ENCODE data around the gene SMG7. TPM values are rescaled to one million over a fixed set of nuclear protein-coding genes. Genes with fewer than 3 reads are reported as not detected.

SMG7 gene
- total RNA-seq, 2 donors from 2014 or later: 60.9 to 92.8 TPM

DNA sequence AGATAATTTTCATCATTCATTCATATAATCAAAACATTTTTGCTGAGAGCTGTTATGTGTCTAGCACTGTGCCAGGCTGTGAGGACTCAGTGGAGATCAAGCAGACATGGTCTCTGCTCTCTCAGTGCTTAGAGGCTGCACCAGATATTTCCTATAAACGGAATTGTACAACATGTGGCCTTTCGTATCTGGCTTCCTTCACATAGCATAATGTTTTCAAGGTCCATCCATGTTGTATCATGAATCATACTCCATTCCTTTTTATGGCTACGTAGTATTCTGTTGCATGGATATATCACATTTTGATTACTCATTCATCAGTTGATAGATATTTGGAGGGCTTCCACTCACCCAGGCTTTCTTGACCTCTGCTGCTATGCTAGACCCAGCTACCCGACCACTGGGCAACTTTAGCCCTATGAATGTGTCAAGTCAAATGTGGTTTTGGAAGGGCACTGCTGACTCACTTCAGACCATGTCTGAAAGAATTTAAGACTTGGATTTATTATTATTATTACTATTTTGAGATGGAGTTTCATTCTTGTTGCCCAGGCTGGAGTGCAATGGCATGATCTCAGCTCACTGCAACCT is 99.5 kb downstream of the SMG7 start:
- intact Hi-C loops (cut with DNase I): no loop called here
- Histone ChIP-seq H3K9me3 (no peaks in the 10 kb centered on the region), H3K27me3 (replicated peaks; ENCODE audit: insufficient read depth) (no peaks in the 10 kb centered on the region), H3K4me1 (replicated peaks) (no peaks in the 10 kb centered on the region), H3K4me3 (no peak overlapping the region), H3K27ac (no peak overlapping the region), H3K36me3 (no peaks in the 10 kb centered on the region)
- 80% methylated on average over 4 of the region's 4 CpGs for WGBS
- TF ChIP-seq CTCF (IDR thresholded peaks at IDR 0.05) (no peak), POLR2AphosphoS5 (IDR thresholded peaks at IDR 0.05) (no peak), POLR2A (IDR thresholded peaks at IDR 0.05) (no peak)
- DNase-seq (ENCODE audit: low spot score): no peak

DNA sequence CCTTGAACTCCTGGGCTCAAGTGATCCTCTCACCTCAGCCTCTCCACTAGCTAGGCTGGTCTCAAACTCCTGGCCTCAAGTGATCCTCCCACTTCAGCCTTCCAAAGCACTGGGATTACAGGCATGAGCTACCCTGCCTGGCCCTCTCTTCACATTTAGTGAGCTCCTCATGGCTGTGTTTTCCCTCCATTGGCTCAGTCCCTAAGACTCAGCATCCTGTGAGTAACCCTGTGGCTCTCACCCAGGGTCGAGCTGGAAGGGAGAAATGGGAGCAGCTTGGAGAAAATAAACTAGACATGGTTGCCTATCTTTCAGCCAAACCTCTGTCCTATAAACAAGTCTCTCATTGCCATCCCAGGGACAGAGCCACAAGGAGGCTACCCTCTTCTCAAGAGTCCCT is 100.4 kb downstream of the SMG7 start:
- Histone ChIP-seq H3K36me3 (no peaks in the 10 kb centered on the region), H3K27ac (no peak overlapping the region), H3K4me1 (replicated peaks) (no peaks in the 10 kb centered on the region), H3K4me3 (no peak overlapping the region), H3K9me3 (no peaks in the 10 kb centered on the region), H3K27me3 (replicated peaks; ENCODE audit: insufficient read depth) (no peaks in the 10 kb centered on the region)
- DNase-seq (ENCODE audit: low spot score): no peak
- whole genome bisulfite sequencing: 68% methylated on average over 1 of the region's 1 CpG
- intact Hi-C loops (cut with DNase I): no loop called here
- TF ChIP-seq POLR2A (IDR thresholded peaks at IDR 0.05) (no peak), CTCF (IDR thresholded peaks at IDR 0.05) (no peak), POLR2AphosphoS5 (IDR thresholded peaks at IDR 0.05) (no peak)

DNA sequence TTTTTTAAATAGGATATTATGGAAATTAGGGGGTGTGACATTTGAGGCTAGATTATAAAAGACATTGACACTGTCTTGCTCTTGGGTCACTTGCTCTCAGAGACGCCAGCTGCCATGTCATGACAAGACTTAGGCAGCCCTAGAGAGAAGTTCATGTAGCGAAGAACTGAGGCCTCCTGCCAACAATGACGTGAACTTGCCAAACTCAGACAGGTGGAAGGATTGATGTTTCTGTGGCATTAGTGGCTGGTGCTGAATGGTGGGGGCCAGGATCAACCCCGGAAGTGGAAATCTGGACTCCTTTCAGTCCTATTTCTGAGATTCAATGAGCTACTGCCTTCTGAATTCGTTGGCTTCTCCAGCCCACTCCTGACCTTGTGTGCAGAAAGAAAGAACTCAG is 103.3 kb downstream of the SMG7 start:
- Histone ChIP-seq H3K36me3 (no peaks in the 10 kb centered on the region), H3K9me3 (no peaks in the 10 kb centered on the region), H3K27me3 (replicated peaks; ENCODE audit: insufficient read depth) (no peaks in the 10 kb centered on the region), H3K27ac (no peak overlapping the region), H3K4me3 (no peak overlapping the region), H3K4me1 (replicated peaks) (no peaks in the 10 kb centered on the region)
- intact Hi-C loops (cut with DNase I): no loop called here
- WGBS: 90% methylated on average over 5 of the region's 5 CpGs
- DNase-seq (ENCODE audit: low spot score): no peak
- TF ChIP-seq POLR2AphosphoS5 (IDR thresholded peaks at IDR 0.05): no peak
- TF ChIP-seq POLR2A (IDR thresholded peaks at IDR 0.05): no peak
- TF ChIP-seq CTCF (IDR thresholded peaks at IDR 0.05): no peak

DNA sequence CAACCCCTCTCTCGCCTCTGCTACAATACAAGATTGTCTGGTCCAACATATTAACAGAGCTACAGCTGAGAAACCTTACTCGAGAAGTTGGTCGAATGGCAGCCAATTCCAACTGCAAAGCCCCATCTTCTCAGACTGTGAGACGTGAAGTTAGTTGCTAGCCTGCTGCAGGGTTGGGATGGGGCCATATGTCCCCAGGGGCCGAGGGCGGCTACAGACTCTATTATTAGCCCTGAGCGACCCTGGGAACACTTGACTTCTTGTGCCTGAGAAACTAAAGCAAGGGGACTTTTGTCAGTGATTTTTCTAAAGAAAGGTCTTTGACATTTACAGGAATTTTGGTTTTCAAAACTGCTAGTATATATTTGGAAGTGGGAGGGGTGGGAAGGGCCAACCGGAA is 104.2 kb downstream of the SMG7 start:
- WGBS: 57% methylated on average over 8 of the region's 8 CpGs
- no peak overlapping the region for H3K4me3 ChIP-seq
- H3K9me3 ChIP-seq: no peaks in the 10 kb centered on the region
- no peaks in the 10 kb centered on the region for H3K36me3 ChIP-seq
- no peaks in the 10 kb centered on the region for H3K4me1 ChIP-seq (replicated peaks)
- DNase-seq (ENCODE audit: low spot score): no peak
- H3K27me3 ChIP-seq (replicated peaks; ENCODE audit: insufficient read depth): no peaks in the 10 kb centered on the region
- H3K27ac ChIP-seq: no peak overlapping the region
- intact Hi-C loops (cut with DNase I): no loop called here
- no peak for TF ChIP-seq POLR2AphosphoS5 (IDR thresholded peaks at IDR 0.05)
- no peak for TF ChIP-seq CTCF (IDR thresholded peaks at IDR 0.05)
- no peak for TF ChIP-seq POLR2A (IDR thresholded peaks at IDR 0.05)

DNA sequence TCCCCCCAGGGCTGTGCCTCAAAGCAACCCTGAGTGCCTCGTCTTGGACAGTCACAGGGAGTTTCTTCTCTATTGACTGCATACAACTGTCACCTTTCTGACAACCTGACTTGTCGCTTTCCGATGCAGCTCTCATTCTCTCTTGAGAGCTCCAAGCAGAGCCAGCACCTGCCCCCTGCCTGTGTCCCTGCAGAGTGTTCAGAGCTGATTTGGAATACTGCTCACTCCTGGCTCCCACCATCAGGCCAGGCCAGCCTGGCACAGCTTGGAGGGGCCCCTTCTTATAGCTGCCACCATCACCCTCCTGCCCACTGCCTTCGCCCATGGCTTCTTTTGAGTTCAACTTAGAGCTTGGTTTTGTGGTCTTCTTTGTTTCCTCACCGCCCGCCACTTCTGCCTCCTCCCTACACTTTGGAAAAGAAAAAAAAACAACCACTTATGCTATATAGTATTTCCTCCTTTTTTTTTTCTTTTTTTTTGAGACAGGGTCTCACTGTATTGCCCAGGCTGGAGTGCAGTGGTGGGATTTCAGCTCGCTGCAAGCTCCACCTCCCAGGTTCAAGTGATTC is 105.7 kb downstream of the SMG7 start:
- no peak for DNase-seq (ENCODE audit: low spot score)
- no peaks in the 10 kb centered on the region for H3K36me3 ChIP-seq
- no peak overlapping the region for H3K27ac ChIP-seq
- H3K4me3 ChIP-seq: no peak overlapping the region
- no peaks in the 10 kb centered on the region for H3K9me3 ChIP-seq
- WGBS: 90% methylated on average over 7 of the region's 7 CpGs
- no peaks in the 10 kb centered on the region for H3K4me1 ChIP-seq (replicated peaks)
- no peaks in the 10 kb centered on the region for H3K27me3 ChIP-seq (replicated peaks; ENCODE audit: insufficient read depth)
- TF ChIP-seq CTCF (IDR thresholded peaks at IDR 0.05) (no peak), POLR2A (IDR thresholded peaks at IDR 0.05) (no peak), POLR2AphosphoS5 (IDR thresholded peaks at IDR 0.05) (no peak)
- intact Hi-C loops (cut with DNase I): no loop called here

All from prostate gland (tissue), 2 donors.